Measurements from ENCODE around the gene RPS23. TPM values are rescaled to one million over a fixed set of nuclear protein-coding genes. Genes with fewer than 3 reads are reported as not detected.

Gene RPS23
- total and polyA plus RNA-seq, 2 of the 8 experiments (the other 6 are each of a cell fraction or from before 2014, with no cell fraction given) = 2,559 to 4,867 TPM

DNA sequence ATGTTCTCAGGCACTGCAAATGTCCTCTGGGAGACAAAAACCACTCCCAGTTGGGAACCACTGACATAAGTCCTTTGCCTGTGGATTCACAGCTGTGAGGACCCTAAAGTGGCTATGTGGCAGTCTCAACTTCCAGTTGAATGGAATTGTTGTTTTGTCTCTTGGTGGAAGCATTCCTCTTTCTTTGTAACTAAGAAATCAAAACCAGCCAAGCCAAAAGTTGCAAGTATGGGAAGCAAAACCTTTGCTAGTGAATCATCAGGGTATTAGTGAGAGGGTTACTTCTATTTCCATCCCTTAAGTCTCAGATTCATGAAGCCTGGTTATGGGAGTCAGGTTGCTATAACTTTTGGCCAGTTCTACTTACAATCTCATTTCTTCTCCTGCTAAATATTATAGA lies 49.8 kb upstream of the RPS23 start:
- Histone ChIP-seq H2BK15ac (ENCODE audit: low read length) (no peak overlapping the region), H3K14ac (ENCODE audit: insufficient read length) (no peak overlapping the region), H3K18ac (ENCODE audit: extremely low read depth, low read length) (no peak overlapping the region), H3K79me1 (ENCODE audit: low read depth, low read length) (no peaks in the 10 kb centered on the region), H3K9ac (replicated peaks in 1 of 4; ENCODE audit: extremely low read depth in 1 of 4, low read depth in 3 of 4, low read length in 3 of 4) (no peak overlapping the region), H3K4ac (replicated peaks; ENCODE audit: insufficient read length, low read depth, low read length) (no peak overlapping the region), H4K8ac (ENCODE audit: extremely low read depth, insufficient read depth, low read length) (no peak overlapping the region), H2BK20ac (ENCODE audit: low read length) (no peak overlapping the region), H3K27ac (ENCODE audit: low read depth, low read length) (no peak overlapping the region), H3K36me3 (ENCODE audit: control insufficient read depth in 2 of 4, insufficient read depth in 4 of 4, low read length in 3 of 4) (no peaks in the 10 kb centered on the region), H3K9me3 (ENCODE audit: insufficient read depth in 2 of 2, low read depth in 1 of 2, low read length in 1 of 2) (peaks cover 0 to 6% of the 10 kb centered on the region in 2 experiments; a peak in 2 of 4 replicates), H2AK5ac (ENCODE audit: low read depth, low read length) (no peak overlapping the region), H3K56ac (replicated peaks; ENCODE audit: insufficient read length, low read depth, low read length) (no peak overlapping the region), H3K23me2 (ENCODE audit: low read depth, low read length) (no peaks in the 10 kb centered on the region), H3K4me1 (replicated peaks in 1 of 4; ENCODE audit: control insufficient read depth in 3 of 4, insufficient read depth in 4 of 4, low read length in 3 of 4) (no peaks in the 10 kb centered on the region), H3K4me2 (ENCODE audit: insufficient read depth in 1 of 2, low read depth in 2 of 2, low read length in 2 of 2) (no peak overlapping the region), H3K4me3 (ENCODE audit: extremely low read depth in 1 of 4, insufficient read depth in 2 of 4, low read depth in 3 of 4, low read length in 4 of 4) (no peak overlapping the region), H2AFZ (ENCODE audit: low read length) (no peak overlapping the region), H3K79me2 (ENCODE audit: control insufficient read depth in 1 of 2, insufficient read depth in 2 of 2, low read length in 2 of 2) (no peaks in the 10 kb centered on the region), H4K20me1 (replicated peaks in 1 of 2; ENCODE audit: control insufficient read depth in 1 of 2, insufficient read depth in 2 of 2, low read length in 2 of 2) (no peaks in the 10 kb centered on the region), H3K23ac (ENCODE audit: insufficient read length) (no peak overlapping the region), H3K27me3 (replicated peaks in 1 of 4; ENCODE audit: control insufficient read depth in 3 of 4, extremely low read depth in 1 of 4, insufficient read depth in 3 of 4, low read length in 3 of 4) (peaks cover 0 to 2% (median 0%) of the 10 kb centered on the region in 4 experiments; a peak in 1 of 7 replicates), H4K5ac (ENCODE audit: insufficient read length, low read depth, low read length) (no peak overlapping the region), H2BK5ac (ENCODE audit: low read depth, low read length) (no peak overlapping the region), H2BK12ac (ENCODE audit: low read depth, low read length) (no peak overlapping the region), H4K91ac (replicated peaks; ENCODE audit: insufficient read length, low read length) (no peak overlapping the region), H2BK120ac (replicated peaks; ENCODE audit: low read depth, low read length) (no peak overlapping the region)
- DNase-seq (ENCODE audit: low read depth in 1 of 2, low spot score in 2 of 2) = no peak
- CTCF ChIA-PET (ENCODE audit: partially characterized antibody) = interaction anchor here (1.0 to 2.3 kb wide), 2 partner anchors 15 to 16 kb away, joined by 3 to 6 read pairs; no protein-coding TSS in a partner anchor
- TF ChIP-seq PHF8 (conservative IDR thresholded peaks at IDR 0.05; ENCODE audit: low read depth, low read length) = no peak
- no peak for TF ChIP-seq SRF (IDR thresholded peaks at IDR 0.05; ENCODE audit: low read depth, low read length)
- TF ChIP-seq, protein P1, sequence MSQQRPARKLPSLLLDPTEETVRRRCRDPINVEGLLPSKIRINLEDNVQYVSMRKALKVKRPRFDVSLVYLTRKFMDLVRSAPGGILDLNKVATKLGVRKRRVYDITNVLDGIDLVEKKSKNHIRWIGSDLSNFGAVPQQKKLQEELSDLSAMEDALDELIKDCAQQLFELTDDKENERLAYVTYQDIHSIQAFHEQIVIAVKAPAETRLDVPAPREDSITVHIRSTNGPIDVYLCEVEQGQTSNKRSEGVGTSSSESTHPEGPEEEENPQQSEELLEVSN (IDR thresholded peaks at IDR 0.05) = no peak
- no peak for FAIRE-seq
- POLR2A ChIA-PET (ENCODE audit: partially characterized antibody) = no interaction called here
